Glutamatergic neuron (in vitro differentiated cells): ENCODE measurements around the gene DUSP16. TPM values are rescaled to one million over a fixed set of nuclear protein-coding genes. Genes with fewer than 3 reads are reported as not detected.

ENCODE experiments used
- DNase-seq: peaks from one replicate; pipeline ENCODE4 v3.0.0; 2022
- H3K27ac Mint-ChIP-seq: one replicate; pipeline ENCODE4 v1.8.0; 2020; ENCODE audit warnings: mild to moderate bottlenecking, mixed read lengths, inconsistent platforms; ENCODE audit not compliant: unreplicated experiment
- H3K27me3 Mint-ChIP-seq: one replicate; pipeline ENCODE4 v1.8.0; 2020; ENCODE audit warnings: mild to moderate bottlenecking, moderate library complexity, mixed read lengths, inconsistent platforms; ENCODE audit not compliant: unreplicated experiment
- H3K36me3 Mint-ChIP-seq: one replicate; pipeline ENCODE4 v1.8.0; 2020; ENCODE audit warnings: mild to moderate bottlenecking, mixed read lengths, inconsistent platforms; ENCODE audit not compliant: unreplicated experiment
- H3K4me1 Mint-ChIP-seq: one replicate; pipeline ENCODE4 v1.8.0; 2020; ENCODE audit warnings: mild to moderate bottlenecking, low read depth, mixed read lengths, inconsistent platforms; ENCODE audit not compliant: unreplicated experiment
- H3K4me3 Mint-ChIP-seq: one replicate; pipeline ENCODE4 v1.8.0; 2020; ENCODE audit warnings: mild to moderate bottlenecking, mixed read lengths, inconsistent platforms; ENCODE audit not compliant: unreplicated experiment
- H3K9me3 Mint-ChIP-seq: one replicate; pipeline ENCODE4 v1.8.0; 2020; ENCODE audit warnings: mild to moderate bottlenecking, moderate library complexity, mixed read lengths, inconsistent platforms; ENCODE audit not compliant: unreplicated experiment
- CTCF ChIP-seq: fragments of 200-600 bp; sonication (generic); IDR thresholded peaks from one replicate; pipeline ENCODE4 v1.5.0; 2021; ENCODE audit not compliant: partially characterized antibody, unreplicated experiment
- total RNA-seq: library from RNA; stranded (reverse); fragmentation: NEBNext Ultra II Directional; extraction: Animal tissue kit (Norgen Biotek cat#: 25700); gene quantifications from one replicate; pipeline ENCODE4 v1.2.1, GENCODE V29; 2021; ENCODE audit not compliant: unreplicated experiment

Gene DUSP16
- total RNA-seq, 1 donor from 2014 or later = 39.0 TPM

- no peak overlapping the region for H3K27ac Mint-ChIP-seq
- DNase-seq = no peak
- H3K36me3 Mint-ChIP-seq = no peaks in the 10 kb centered on the region
- H3K9me3 Mint-ChIP-seq = peaks cover under 1% of the 10 kb centered on the region
- no peaks in the 10 kb centered on the region for H3K27me3 Mint-ChIP-seq
- H3K4me1 Mint-ChIP-seq = no peaks in the 10 kb centered on the region
- no peak overlapping the region for H3K4me3 Mint-ChIP-seq
- no peak for TF ChIP-seq CTCF
These were observed 25.2 kb upstream of the DUSP16 start for GRCh38 chr12:12587878-12588277.

- no peak for DNase-seq
- no peak overlapping the region for H3K4me3 Mint-ChIP-seq
- TF ChIP-seq CTCF = no peak
- no peaks in the 10 kb centered on the region for H3K4me1 Mint-ChIP-seq
- H3K9me3 Mint-ChIP-seq = peaks cover 1% of the 10 kb centered on the region
- no peak overlapping the region for H3K27ac Mint-ChIP-seq
- H3K27me3 Mint-ChIP-seq = no peaks in the 10 kb centered on the region
- no peaks in the 10 kb centered on the region for H3K36me3 Mint-ChIP-seq
These were observed 24.4 kb upstream of the DUSP16 start for GRCh38 chr12:12586879-12587675.

GRCh38 chr12:12585115-12585863 lies 22.6 kb upstream of the DUSP16 start:
- H3K9me3 Mint-ChIP-seq = peaks cover 1% of the 10 kb centered on the region
- no peak for TF ChIP-seq CTCF
- no peak for DNase-seq
- H3K36me3 Mint-ChIP-seq = no peaks in the 10 kb centered on the region
- H3K4me1 Mint-ChIP-seq = no peaks in the 10 kb centered on the region
- no peak overlapping the region for H3K4me3 Mint-ChIP-seq
- H3K27me3 Mint-ChIP-seq = no peaks in the 10 kb centered on the region
- H3K27ac Mint-ChIP-seq = no peak overlapping the region

- H3K9me3 Mint-ChIP-seq = peaks cover 1% of the 10 kb centered on the region
- TF ChIP-seq CTCF = no peak
- no peak for DNase-seq
- no peaks in the 10 kb centered on the region for H3K27me3 Mint-ChIP-seq
- H3K4me1 Mint-ChIP-seq = no peaks in the 10 kb centered on the region
- no peak overlapping the region for H3K4me3 Mint-ChIP-seq
- no peaks in the 10 kb centered on the region for H3K36me3 Mint-ChIP-seq
- H3K27ac Mint-ChIP-seq = no peak overlapping the region
These were observed 21.0 kb upstream of the DUSP16 start for GRCh38 chr12:12583510-12584178.

- Mint-ChIP-seq H3K4me3 (no peak overlapping the region), H3K36me3 (no peaks in the 10 kb centered on the region), H3K27me3 (no peaks in the 10 kb centered on the region), H3K4me1 (no peaks in the 10 kb centered on the region), H3K9me3 (peaks cover 1% of the 10 kb centered on the region), H3K27ac (no peak overlapping the region)
- no peak for DNase-seq
- TF ChIP-seq CTCF = no peak
These were observed 20.2 kb upstream of the DUSP16 start for GRCh38 chr12:12582895-12583303.
